ENCODE results near the gene CHST11. TPM values are rescaled to one million over a fixed set of nuclear protein-coding genes. Genes with fewer than 3 reads are reported as not detected.

The CHST11 gene
- total and polyA plus RNA-seq, 9 of the 15 experiments (the other 6 are each of a cell fraction or from before 2014, with no cell fraction given) = 2.3 to 38.7 (median 15.0) TPM

GRCh38 chr12:104748356-104748755 is 291.6 kb downstream of the CHST11 start:
- Histone ChIP-seq H3K27ac (ENCODE audit: extremely low read depth, low read depth, low read length) (no peak overlapping the region), H3K4me2 (ENCODE audit: insufficient read depth, low read length) (no peak overlapping the region), H3K9ac (ENCODE audit: insufficient read depth in 1 of 2, low read depth in 2 of 2, low read length in 2 of 2) (no peak overlapping the region; a peak in 1 of 4 replicates), H3K9me3 (replicated peaks; ENCODE audit: control insufficient read depth, insufficient read depth, low read depth, low read length) (no peaks in the 10 kb centered on the region), H2AFZ (ENCODE audit: low read depth, low read length) (no peak overlapping the region), H3K79me2 (ENCODE audit: control insufficient read depth, insufficient read depth, low read length) (peaks cover 5% of the 10 kb centered on the region; the same call in 1 of the 3 replicates), H3K4me1 (replicated peaks in 1 of 2; ENCODE audit: control insufficient read depth in 2 of 2, insufficient read depth in 2 of 2, low read length in 2 of 2) (peaks cover 3 to 11% of the 10 kb centered on the region in 2 experiments; a peak in 1 of 5 replicates), H3K9me1 (ENCODE audit: control insufficient read depth, insufficient read depth, low read length) (no peaks in the 10 kb centered on the region), H3K36me3 (ENCODE audit: control insufficient read depth, insufficient read depth, low read length) (0 out of 3 replicates have a peak, but pooled peaks cover 2% of the 10 kb centered on the region), H4K20me1 (replicated peaks; ENCODE audit: control insufficient read depth, insufficient read depth, low read length) (0 out of 2 replicates have a peak, but pooled peaks cover 6% of the 10 kb centered on the region), H3K4me3 (no peak overlapping the region), H3K27me3 (ENCODE audit: control insufficient read depth in 2 of 2, insufficient read depth in 2 of 2, low read length in 2 of 2) (no peaks in the 10 kb centered on the region)
- DNase-seq (ENCODE audit: extremely low read depth in 1 of 4, low spot score in 3 of 4) = no peak
- 59% methylated on average over 5 of the region's 7 CpGs for WGBS (ENCODE audit: insufficient coverage, low coverage, missing lambda C conversion rate)
- intact Hi-C loops (cut with micrococcal nuclease) (no loop called here), in situ Hi-C loops (cut with MboI) (no loop called here)
- no peak for TF ChIP-seq ZNF324 (CRISPR knock-in tag; IDR thresholded peaks at IDR 0.05)
- no peak for TF ChIP-seq SREBF2 (CRISPR knock-in tag; IDR thresholded peaks at IDR 0.05)
- TF ChIP-seq THRA (IDR thresholded peaks at IDR 0.05) = no peak
- TF ChIP-seq RNF2 (IDR thresholded peaks at IDR 0.05) = no peak
- no peak for TF ChIP-seq MYNN (IDR thresholded peaks at IDR 0.05)
- TF ChIP-seq MYNN (CRISPR knock-in tag; IDR thresholded peaks at IDR 0.05) = no peak
- no peak for TF ChIP-seq CBFA2T3 (IDR thresholded peaks at IDR 0.05)
- TF ChIP-seq ESRRB (CRISPR knock-in tag; IDR thresholded peaks at IDR 0.05; ENCODE audit: borderline replicate concordance) = no peak
- TF ChIP-seq ZFP30 (CRISPR knock-in tag; IDR thresholded peaks at IDR 0.05; ENCODE audit: borderline replicate concordance) = no peak
- TF ChIP-seq CHCHD3 (CRISPR knock-in tag; IDR thresholded peaks at IDR 0.05) = no peak
- no TSS peak for BruUV-seq (replicated peaks)
- ChIA-PET POLR2A (interaction anchor here (0.9 kb wide), 1 partner anchor 14 kb away, joined by 3 read pairs; no protein-coding TSS in a partner anchor), CTCF (ENCODE audit: low intra/inter-chr PET ratio) (no interaction called here)
- no peak for ATAC-seq
- no peak for FAIRE-seq
